Thyroid gland (tissue), 4 donors: ENCODE measurements around the gene TPPP2.

Source experiments
- POLR2A ChIP-seq, 2 donors: fragments of 450-650 bp; IDR thresholded peaks; one replicate each; pipeline ENCODE4 v1.6.1; 2017; ENCODE audit warnings: antibody characterized with exemption in 2 of 2, mild to moderate bottlenecking in 2 of 2, moderate library complexity in 1 of 2
- TF ChIP-seq, protein P1 (sequence below), 6 experiments: fragments of 200-600 bp in 3 of 6; fragments of 450-650 bp in 3 of 6; sonication (generic) in 3 of 6; IDR thresholded peaks; one replicate each; pipeline ENCODE4 v1.5.1; 2016 to 2019; ENCODE audit warnings: antibody characterized with exemption in 6 of 6, mild to moderate bottlenecking in 2 of 6, inconsistent platforms in 1 of 6, moderate library complexity in 1 of 6

DNA sequence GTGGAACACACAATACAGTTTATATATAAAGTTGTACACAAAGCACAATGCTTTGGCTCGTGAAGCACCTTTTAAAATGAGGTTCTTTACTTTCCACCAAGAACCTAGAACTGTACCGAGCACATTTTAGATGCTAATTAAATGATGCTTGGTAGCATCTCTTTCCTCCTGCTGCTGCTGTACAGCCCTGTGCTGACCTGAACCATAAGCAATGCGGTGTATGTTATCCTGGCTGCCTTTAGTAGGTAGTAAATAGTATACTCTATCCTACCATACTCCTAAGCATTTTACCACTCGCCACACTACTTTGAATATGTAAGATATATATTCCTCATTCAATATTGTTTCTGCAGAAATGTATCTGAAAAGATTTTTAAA, 24.7 kb downstream of the TPPP2 start:
- TF ChIP-seq, protein P1, sequence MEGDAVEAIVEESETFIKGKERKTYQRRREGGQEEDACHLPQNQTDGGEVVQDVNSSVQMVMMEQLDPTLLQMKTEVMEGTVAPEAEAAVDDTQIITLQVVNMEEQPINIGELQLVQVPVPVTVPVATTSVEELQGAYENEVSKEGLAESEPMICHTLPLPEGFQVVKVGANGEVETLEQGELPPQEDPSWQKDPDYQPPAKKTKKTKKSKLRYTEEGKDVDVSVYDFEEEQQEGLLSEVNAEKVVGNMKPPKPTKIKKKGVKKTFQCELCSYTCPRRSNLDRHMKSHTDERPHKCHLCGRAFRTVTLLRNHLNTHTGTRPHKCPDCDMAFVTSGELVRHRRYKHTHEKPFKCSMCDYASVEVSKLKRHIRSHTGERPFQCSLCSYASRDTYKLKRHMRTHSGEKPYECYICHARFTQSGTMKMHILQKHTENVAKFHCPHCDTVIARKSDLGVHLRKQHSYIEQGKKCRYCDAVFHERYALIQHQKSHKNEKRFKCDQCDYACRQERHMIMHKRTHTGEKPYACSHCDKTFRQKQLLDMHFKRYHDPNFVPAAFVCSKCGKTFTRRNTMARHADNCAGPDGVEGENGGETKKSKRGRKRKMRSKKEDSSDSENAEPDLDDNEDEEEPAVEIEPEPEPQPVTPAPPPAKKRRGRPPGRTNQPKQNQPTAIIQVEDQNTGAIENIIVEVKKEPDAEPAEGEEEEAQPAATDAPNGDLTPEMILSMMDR (IDR thresholded peaks at IDR 0.05), result no peak
- TF ChIP-seq POLR2A (IDR thresholded peaks at IDR 0.05), result no peak
